Hepatocyte (in vitro differentiated cells): ENCODE results near the gene IFNL4. TPM values are rescaled to one million over a fixed set of nuclear protein-coding genes. Genes with fewer than 3 reads are reported as not detected.

Source experiments
- DNase-seq: peaks from one replicate; pipeline ENCODE4 v3.0.0-alpha.2; 2016; ENCODE audit warnings: low spot score
- H2AFZ ChIP-seq: fragments of 200-600 bp; sonication (generic); 2 replicates; pipeline ENCODE4 v1.6.0; 2016; ENCODE audit warnings: antibody characterized with exemption, mild to moderate bottlenecking
- H3K27ac ChIP-seq: fragments of 200-600 bp; sonication (generic); 2 replicates; pipeline ENCODE4 v1.5.1; 2016; ENCODE audit warnings: mild to moderate bottlenecking
- H3K27me3 ChIP-seq: fragments of 200-600 bp; sonication (generic); 2 replicates; pipeline ENCODE4 v1.6.1; 2016
- H3K36me3 ChIP-seq: fragments of 200-600 bp; sonication (generic); replicated peaks from 2 replicates; pipeline ENCODE4 v1.5.1; 2016; ENCODE audit warnings: low read depth; ENCODE audit not compliant: insufficient read depth
- H3K4me1 ChIP-seq: fragments of 200-600 bp; sonication (generic); 2 replicates; pipeline ENCODE4 v1.5.1; 2016; ENCODE audit warnings: mild to moderate bottlenecking, moderate library complexity; ENCODE audit not compliant: insufficient read depth
- H3K4me2 ChIP-seq: fragments of 200-600 bp; sonication (generic); 2 replicates; pipeline ENCODE4 v1.6.0; 2016
- H3K4me3 ChIP-seq: fragments of 200-600 bp; sonication (generic); 2 replicates; pipeline ENCODE4 v1.5.1; 2016; ENCODE audit warnings: mild to moderate bottlenecking
- H3K79me2 ChIP-seq: fragments of 200-600 bp; sonication (generic); 2 replicates; pipeline ENCODE4 v1.6.0; 2017; ENCODE audit warnings: mild to moderate bottlenecking
- H3K9me2 ChIP-seq: fragments of 200-600 bp; sonication (generic); replicated peaks from 2 replicates; pipeline ENCODE4 v1.6.0; 2017; ENCODE audit warnings: mild to moderate bottlenecking; ENCODE audit not compliant: insufficient read depth
- H3K9me3 ChIP-seq: fragments of 200-600 bp; sonication (generic); 2 replicates; pipeline ENCODE4 v1.5.1; 2016; ENCODE audit warnings: low read depth, mild to moderate bottlenecking
- H4K20me1 ChIP-seq: fragments of 200-600 bp; sonication (generic); 2 replicates; pipeline ENCODE4 v1.6.0; 2016; ENCODE audit warnings: mild to moderate bottlenecking; ENCODE audit not compliant: insufficient read depth, poor library complexity, severe bottlenecking
- EZH2 ChIP-seq: fragments of 200-600 bp; sonication (generic); IDR thresholded peaks from 2 replicates; pipeline ENCODE4 v1.6.1; 2016; ENCODE audit warnings: antibody characterized with exemption, mild to moderate bottlenecking, borderline replicate concordance
- EZH2phosphoT487 ChIP-seq: fragments of 200-600 bp; sonication (generic); IDR thresholded peaks from one replicate; pipeline ENCODE4 v1.6.1; 2018; ENCODE audit warnings: antibody characterized with exemption, mild to moderate bottlenecking, low read depth, moderate library complexity; ENCODE audit not compliant: unreplicated experiment, severe bottlenecking
- WGBS: methylation state at CpG from one replicate; pipeline ENCODE4 v1.1.6; 2016; ENCODE audit warnings: low lambda C conversion rate; ENCODE audit errors: missing lambda C conversion rate; 5-methylcytosine and 5-hydroxymethylcytosine counted together
- polyA plus RNA-seq: library from polyadenylated mRNA; unstranded; fragments of >200 nt; fragmentation: Nextera tagmentation; extraction: Ambion mirVana; gene quantifications from 2 replicates; pipeline ENCODE4 v1.2.1, GENCODE V29; 2016
- total RNA-seq: library from RNA; depleted of rRNA; stranded (reverse); fragments of >200 nt; gene quantifications from 2 replicates; pipeline ENCODE4 v1.2.3, GENCODE V29; 2014
- TF ChIP-seq, protein P1 (sequence below): fragments of 200-600 bp; sonication (generic); IDR thresholded peaks from 2 replicates; pipeline ENCODE4 v1.5.1; 2016; ENCODE audit warnings: antibody characterized with exemption, mild to moderate bottlenecking; ENCODE audit not compliant: poor library complexity

IFNL4 gene
- total and polyA plus RNA-seq, 2 experiments from 2014 or later = not detected

DNA sequence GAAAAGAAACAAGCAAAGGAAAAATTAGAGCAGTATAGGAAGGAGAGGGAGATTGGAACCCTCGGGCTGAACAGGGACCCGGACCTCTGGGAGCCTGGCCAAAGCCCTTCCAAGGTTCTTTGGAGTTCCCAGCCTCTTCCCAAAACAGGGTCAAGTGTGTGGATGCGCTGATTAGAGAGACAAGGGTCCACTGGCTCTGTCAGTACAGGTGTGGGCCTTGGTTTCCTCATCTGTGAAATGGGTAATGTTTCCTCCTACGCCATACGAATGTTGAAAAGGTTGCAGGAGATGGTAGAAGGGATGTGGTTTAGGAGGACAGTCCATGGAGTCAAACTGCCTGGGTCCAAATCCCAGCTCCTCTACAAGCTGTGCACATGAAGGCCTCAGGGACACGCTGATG is 42.5 kb downstream of the IFNL4 start:
- no peak overlapping the region for H3K27ac ChIP-seq
- TF ChIP-seq EZH2phosphoT487 (no peak), EZH2 (no peak)
- TF ChIP-seq, protein P1, sequence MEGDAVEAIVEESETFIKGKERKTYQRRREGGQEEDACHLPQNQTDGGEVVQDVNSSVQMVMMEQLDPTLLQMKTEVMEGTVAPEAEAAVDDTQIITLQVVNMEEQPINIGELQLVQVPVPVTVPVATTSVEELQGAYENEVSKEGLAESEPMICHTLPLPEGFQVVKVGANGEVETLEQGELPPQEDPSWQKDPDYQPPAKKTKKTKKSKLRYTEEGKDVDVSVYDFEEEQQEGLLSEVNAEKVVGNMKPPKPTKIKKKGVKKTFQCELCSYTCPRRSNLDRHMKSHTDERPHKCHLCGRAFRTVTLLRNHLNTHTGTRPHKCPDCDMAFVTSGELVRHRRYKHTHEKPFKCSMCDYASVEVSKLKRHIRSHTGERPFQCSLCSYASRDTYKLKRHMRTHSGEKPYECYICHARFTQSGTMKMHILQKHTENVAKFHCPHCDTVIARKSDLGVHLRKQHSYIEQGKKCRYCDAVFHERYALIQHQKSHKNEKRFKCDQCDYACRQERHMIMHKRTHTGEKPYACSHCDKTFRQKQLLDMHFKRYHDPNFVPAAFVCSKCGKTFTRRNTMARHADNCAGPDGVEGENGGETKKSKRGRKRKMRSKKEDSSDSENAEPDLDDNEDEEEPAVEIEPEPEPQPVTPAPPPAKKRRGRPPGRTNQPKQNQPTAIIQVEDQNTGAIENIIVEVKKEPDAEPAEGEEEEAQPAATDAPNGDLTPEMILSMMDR = no peak
- WGBS = 92% methylated on average over 6 of the region's 6 CpGs
- no peaks in the 10 kb centered on the region for H3K27me3 ChIP-seq
- H3K9me3 ChIP-seq = no peaks in the 10 kb centered on the region
- H3K36me3 ChIP-seq = no peaks in the 10 kb centered on the region
- no peaks in the 10 kb centered on the region for H3K9me2 ChIP-seq
- no peaks in the 10 kb centered on the region for H3K79me2 ChIP-seq
- H2AFZ ChIP-seq = no peak overlapping the region
- no peaks in the 10 kb centered on the region for H3K4me1 ChIP-seq
- no peak for DNase-seq
- no peak overlapping the region for H3K4me3 ChIP-seq
- no peak overlapping the region for H3K4me2 ChIP-seq
- H4K20me1 ChIP-seq = no peaks in the 10 kb centered on the region

DNA sequence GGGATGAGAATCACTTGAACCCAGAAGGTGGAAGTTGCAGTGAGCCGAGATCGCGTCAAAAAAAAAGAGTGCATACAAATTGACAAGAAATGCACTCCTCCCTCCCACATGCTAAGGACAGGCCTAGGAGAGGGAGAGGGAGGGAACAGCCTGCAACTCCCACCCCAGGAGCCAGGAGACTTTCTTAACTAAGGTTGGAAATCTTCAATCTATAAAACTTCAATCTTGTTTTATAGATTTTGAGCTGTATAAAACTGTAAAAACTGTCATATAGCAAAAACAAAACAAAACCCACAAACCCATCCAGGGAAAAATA is 43.2 kb downstream of the IFNL4 start:
- Histone ChIP-seq H3K36me3 (no peaks in the 10 kb centered on the region), H3K9me2 (no peaks in the 10 kb centered on the region), H3K9me3 (no peaks in the 10 kb centered on the region), H3K27ac (peak overlapping the region; percentile 20), H2AFZ (no peak overlapping the region), H4K20me1 (no peaks in the 10 kb centered on the region), H3K4me1 (no peaks in the 10 kb centered on the region), H3K4me3 (no peak overlapping the region), H3K27me3 (no peaks in the 10 kb centered on the region), H3K4me2 (no peak overlapping the region), H3K79me2 (no peaks in the 10 kb centered on the region)
- no peak for TF ChIP-seq EZH2phosphoT487
- TF ChIP-seq, protein P1 = no peak
- no peak for TF ChIP-seq EZH2
- no peak for DNase-seq
- 80% methylated on average over 3 of the region's 3 CpGs for WGBS

DNA sequence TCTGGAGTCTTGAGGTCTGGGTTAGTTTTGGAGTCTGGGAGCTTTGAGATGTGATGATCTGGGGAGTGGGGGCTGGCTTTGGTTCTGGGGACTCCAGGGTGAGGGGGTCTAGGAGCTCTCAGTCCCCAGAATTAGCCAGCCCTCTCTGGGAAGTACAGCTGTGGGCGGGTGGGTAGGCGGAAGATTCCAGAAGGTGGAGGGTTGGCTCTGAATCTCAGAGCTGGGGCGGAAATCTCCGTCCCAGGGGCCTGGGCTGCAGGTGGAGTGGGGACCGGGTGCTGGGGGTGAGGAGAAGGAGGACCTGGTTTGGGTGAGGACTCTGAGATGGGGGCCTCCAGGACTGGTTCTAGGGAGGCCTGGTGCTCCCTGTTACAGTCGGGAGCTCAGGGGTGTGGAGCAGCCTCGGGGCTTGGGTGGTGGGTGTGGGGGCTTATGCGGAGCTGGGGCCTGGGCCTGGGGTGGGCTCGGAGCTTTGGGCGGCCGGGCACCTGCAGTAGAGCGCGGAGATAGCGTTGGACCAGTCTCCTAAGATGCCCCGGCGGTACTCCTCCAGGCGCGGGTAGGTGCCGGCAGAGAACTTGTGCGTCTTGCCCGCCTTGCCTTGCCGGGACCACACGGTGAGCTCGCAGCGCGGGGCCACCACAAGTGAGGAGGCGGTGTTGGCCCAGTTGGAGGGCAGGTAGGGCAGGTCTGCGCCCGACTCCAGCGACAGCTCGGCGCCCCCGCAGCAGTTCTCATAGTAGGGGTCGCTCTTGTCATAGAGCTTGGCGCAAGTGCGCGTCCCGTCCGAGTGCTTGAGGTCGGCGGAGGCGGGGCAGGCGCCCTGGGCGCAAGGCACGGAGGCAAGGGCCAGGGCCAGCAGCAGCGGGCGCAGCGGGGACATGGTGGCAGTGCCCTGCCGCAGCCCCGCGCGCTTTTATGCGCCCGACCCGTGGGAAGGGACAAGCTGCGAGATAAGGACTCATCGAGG is 45.0 kb downstream of the IFNL4 start, which contains the start of gene SYCN:
Gene SYCN (minus strand): TSS at position 892 of the 970 bp plus-strand sequence. CDS start 9 bp downstream, at position 883.
- no peak within 1 kb of the TSS for H2AFZ ChIP-seq
- no peaks in the 10 kb centered on the region for H3K9me3 ChIP-seq
- H3K27me3 ChIP-seq = no peaks in the 10 kb centered on the region
- DNase-seq = no peak
- H4K20me1 ChIP-seq = no peaks in the 10 kb centered on the region
- H3K4me3 ChIP-seq = no peak within 1 kb of the TSS
- H3K36me3 ChIP-seq = no peaks in the 10 kb centered on the region
- H3K9me2 ChIP-seq = no peaks in the 10 kb centered on the region
- H3K27ac ChIP-seq = peak within 1 kb of the TSS; percentile 23
- 86% methylated on average over 46 of the region's 57 CpGs for WGBS
- no peaks in the 10 kb centered on the region for H3K4me1 ChIP-seq
- H3K4me2 ChIP-seq = no peak within 1 kb of the TSS
- H3K79me2 ChIP-seq = no peaks in the 10 kb centered on the region
- TF ChIP-seq EZH2 = no peak

DNA sequence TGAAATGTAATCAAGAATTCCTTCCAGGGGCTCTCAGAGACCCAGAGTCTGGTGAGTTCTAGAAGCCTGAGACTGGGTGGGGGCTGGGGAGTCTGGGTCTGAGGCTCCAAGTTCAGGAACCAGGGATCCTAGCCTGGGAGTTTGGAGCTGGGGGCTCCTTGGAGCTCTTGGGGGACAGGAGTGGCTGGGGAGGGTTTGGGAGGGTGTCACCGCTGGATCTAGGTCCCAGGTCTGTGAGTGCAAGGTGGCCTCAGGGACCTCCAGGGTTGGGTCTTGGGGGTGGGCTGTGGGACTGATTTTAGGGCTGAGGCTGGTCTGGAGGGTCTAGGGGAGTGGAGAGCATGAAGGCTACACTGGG is 45.7 kb downstream of the IFNL4 start:
- WGBS = 100% methylated on average over 1 of the region's 1 CpG
- DNase-seq = no peak
- Histone ChIP-seq H3K4me1 (no peaks in the 10 kb centered on the region), H3K36me3 (no peaks in the 10 kb centered on the region), H3K79me2 (no peaks in the 10 kb centered on the region), H3K4me2 (no peak overlapping the region), H3K4me3 (no peak overlapping the region), H3K27me3 (peaks cover 5% of the 10 kb centered on the region), H3K9me2 (no peaks in the 10 kb centered on the region), H3K27ac (no peak overlapping the region), H2AFZ (no peak overlapping the region), H3K9me3 (no peaks in the 10 kb centered on the region), H4K20me1 (no peaks in the 10 kb centered on the region)
- no peak for TF ChIP-seq EZH2
- TF ChIP-seq EZH2phosphoT487 = no peak
- TF ChIP-seq, protein P1 = no peak
